BJ (cell line): ENCODE data around the gene OXT. TPM values are rescaled to one million over a fixed set of nuclear protein-coding genes. Genes with fewer than 3 reads are reported as not detected.
A peak's percentile ranks its signal among the peaks of the same experiment; 100 is the strongest.
"Not testable (repeated sequence)": the region's sequence is repeated elsewhere in the genome, so short reads cannot be mapped to it uniquely, and the experiment has no call there.

Experiments used
- CTCF ChIA-PET: fragments of 350-600 bp; formaldehyde crosslinking; extraction: SDS; loops from one replicate; lab custom pipeline; 2021; ENCODE audit warnings: antibody characterized with exemption, inconsistent platforms; lab: Yijun Ruan, JAX
- POLR2A ChIA-PET: fragments of 300-600 bp; sonication (Branson Sonifier 250); formaldehyde crosslinking; extraction: SDS; loops from one replicate; lab custom pipeline; 2021; ENCODE audit warnings: antibody characterized with exemption; lab: Charles Lee
- DNase-seq: peaks from one replicate; pipeline ENCODE4 v3.0.0-alpha.2; 2011; ENCODE audit warnings: low read depth
- H3K27me3 ChIP-seq: 2 replicates; pipeline ENCODE4 v1.6.0; 2011; ENCODE audit warnings: low read length; ENCODE audit not compliant: control insufficient read depth, insufficient read depth
- H3K36me3 ChIP-seq: 2 replicates; pipeline ENCODE4 v1.5.1; 2011; ENCODE audit warnings: low read length; ENCODE audit not compliant: control insufficient read depth, insufficient read depth
- H3K4me3 ChIP-seq: 2 replicates; pipeline ENCODE4 v1.5.1; 2011; ENCODE audit warnings: low read depth, mild to moderate bottlenecking, control low read depth, low read length
- CTCF ChIP-seq: IDR thresholded peaks from 2 replicates; pipeline ENCODE4 v1.5.1; 2011; ENCODE audit warnings: low read depth, mild to moderate bottlenecking, control low read depth, inconsistent platforms, low read length, moderate library complexity; ENCODE audit not compliant: insufficient read depth
- polyA plus RNA-seq: library from polyadenylated mRNA; depleted of rRNA; stranded (reverse); fragments of >200 nt; gene quantifications from 2 replicates; pipeline ENCODE4 v1.2.3, GENCODE V29; 2011

Gene OXT
- polyA plus RNA-seq, 1 experiment: not detected

- no peak for TF ChIP-seq CTCF
- POLR2A ChIA-PET: no interaction called here
- CTCF ChIA-PET: interaction anchor here (0.7 kb wide), 1 partner anchor 66 kb away, joined by 3 read pairs; no protein-coding TSS in a partner anchor
- H3K4me3 ChIP-seq: no peak overlapping the region
- H3K36me3 ChIP-seq: no peaks in the 10 kb centered on the region
- DNase-seq: no peak
- peaks cover 8% of the 10 kb centered on the region for H3K27me3 ChIP-seq
Observed at GRCh38 chr20:3070725-3071124, 695 bp upstream of the OXT start.

GRCh38 chr20:3071266-3071609, 182 bp upstream of the OXT start:
- Histone ChIP-seq H3K36me3 (no peaks in the 10 kb centered on the region), H3K4me3 (peak overlapping the region; percentile 41), H3K27me3 (peaks cover 8% of the 10 kb centered on the region)
- CTCF ChIA-PET: no interaction called here
- DNase-seq: no peak
- POLR2A ChIA-PET: no interaction called here
- no peak for TF ChIP-seq CTCF

- no peak for DNase-seq
- no peak overlapping the region for H3K4me3 ChIP-seq
- no peak for TF ChIP-seq CTCF
- ChIA-PET POLR2A (no interaction called here), CTCF (interaction anchor here (0.9 to 3.5 kb wide), 4 partner anchors 19 to 43 kb away, joined by 3 to 15 read pairs (median 3); partner anchors contain the start of gene MRPS26)
- peaks cover 11% of the 10 kb centered on the region for H3K27me3 ChIP-seq
- no peaks in the 10 kb centered on the region for H3K36me3 ChIP-seq
Observed at GRCh38 chr20:3072530-3073250, 1.3 kb downstream of the OXT start.

GRCh38 chr20:3073251-3073643, 1.8 kb downstream of the OXT start:
- H3K4me3 ChIP-seq, H3K36me3 ChIP-seq, POLR2A ChIA-PET, DNase-seq: not testable (repeated sequence)
- peaks cover 12% of the 10 kb centered on the region for H3K27me3 ChIP-seq
- CTCF ChIA-PET: interaction anchor here (0.9 to 3.5 kb wide), 4 partner anchors 20 to 42 kb away, joined by 3 to 15 read pairs (median 3); partner anchors contain the start of gene MRPS26

GRCh38 chr20:3074812-3075211, 3.4 kb downstream of the OXT start:
- CTCF ChIA-PET: interaction anchor here (3.5 kb wide), 1 partner anchor 21 kb away, joined by 15 read pairs; no protein-coding TSS in a partner anchor
- peaks cover 15% of the 10 kb centered on the region for H3K27me3 ChIP-seq
- POLR2A ChIA-PET: no interaction called here
- DNase-seq: no peak
- H3K36me3 ChIP-seq: no peaks in the 10 kb centered on the region
- no peak for TF ChIP-seq CTCF
- no peak overlapping the region for H3K4me3 ChIP-seq

GRCh38 chr20:3075315-3075714, 3.9 kb downstream of the OXT start:
- CTCF ChIA-PET: interaction anchor here (1.3 to 1.4 kb wide), 2 partner anchors 14 to 34 kb away, joined by 3 read pairs; no protein-coding TSS in a partner anchor
- POLR2A ChIA-PET, H3K36me3 ChIP-seq, H3K4me3 ChIP-seq, DNase-seq: not testable (repeated sequence)
- H3K27me3 ChIP-seq: peaks cover 15% of the 10 kb centered on the region
